Cardiac muscle cell (in vitro differentiated cells and primary cell): Measurements from ENCODE around the gene TMPRSS2. TPM values are rescaled to one million over a fixed set of nuclear protein-coding genes. Genes with fewer than 3 reads are reported as not detected.

ENCODE experiments used
- DNase-seq, 2 donors: peaks; one replicate each; pipeline versions ENCODE4 v3.0.0 to v3.0.0-alpha.2; 2010 to 2017; ENCODE audit warnings: low read depth in 1 of 2, low spot score in 1 of 2
- H3K27ac ChIP-seq: fragments of 200-600 bp; sonication (generic); 2 replicates; pipeline ENCODE4 v1.5.1; 2016
- H3K27me3 ChIP-seq: fragments of 200-600 bp; sonication (generic); 2 replicates; pipeline ENCODE4 v1.6.0; 2016; ENCODE audit warnings: control low read depth
- H3K36me3 ChIP-seq: fragments of 200-600 bp; sonication (generic); 2 replicates; pipeline ENCODE4 v1.5.1; 2016; ENCODE audit warnings: control low read depth
- H3K4me1 ChIP-seq: fragments of 200-600 bp; sonication (generic); 2 replicates; pipeline ENCODE4 v1.8.1; 2017; ENCODE audit warnings: low read depth, mild to moderate bottlenecking, mixed run types
- H3K4me3 ChIP-seq: fragments of 200-600 bp; sonication (generic); 2 replicates; pipeline ENCODE4 v1.5.1; 2016; ENCODE audit warnings: mild to moderate bottlenecking
- H3K9me3 ChIP-seq: fragments of 200-600 bp; sonication (generic); 2 replicates; pipeline ENCODE4 v1.5.1; 2017; ENCODE audit warnings: low read depth, mild to moderate bottlenecking, control low read depth
- CTCF ChIP-seq: IDR thresholded peaks from 2 replicates; pipeline ENCODE4 v1.5.1; 2012; ENCODE audit warnings: low read depth, mild to moderate bottlenecking, low read length
- polyA plus RNA-seq: library from polyadenylated mRNA; unstranded; fragments of >200 nt; fragmentation: Nextera tagmentation; extraction: Ambion mirVana; gene quantifications from 2 replicates; pipeline ENCODE4 v1.2.1, GENCODE V29; 2016
- total RNA-seq: library from RNA; depleted of rRNA; stranded (reverse); fragments of >200 nt; gene quantifications from 2 replicates; pipeline ENCODE4 v1.2.3, GENCODE V29; 2016

The TMPRSS2 gene
- total and polyA plus RNA-seq, 2 experiments from 2014 or later = not detected

- peaks cover 29% of the 10 kb centered on the region for H3K27me3 ChIP-seq
- no peaks in the 10 kb centered on the region for H3K36me3 ChIP-seq
- no peak overlapping the region for H3K4me3 ChIP-seq
- H3K9me3 ChIP-seq = no peaks in the 10 kb centered on the region
- no peak for DNase-seq
- TF ChIP-seq CTCF = no peak
- H3K4me1 ChIP-seq = no peaks in the 10 kb centered on the region
- H3K27ac ChIP-seq = no peak overlapping the region
Measured at GRCh38 chr21:41432562-41433460, 75.1 kb downstream of the TMPRSS2 start.

- no peak overlapping the region for H3K27ac ChIP-seq
- DNase-seq = no peak
- TF ChIP-seq CTCF = no peak
- H3K9me3 ChIP-seq = no peaks in the 10 kb centered on the region
- H3K36me3 ChIP-seq = no peaks in the 10 kb centered on the region
- no peaks in the 10 kb centered on the region for H3K4me1 ChIP-seq
- peaks cover 38% of the 10 kb centered on the region for H3K27me3 ChIP-seq
- H3K4me3 ChIP-seq = no peak overlapping the region
Measured at GRCh38 chr21:41431788-41432548, 76.0 kb downstream of the TMPRSS2 start.

DNA sequence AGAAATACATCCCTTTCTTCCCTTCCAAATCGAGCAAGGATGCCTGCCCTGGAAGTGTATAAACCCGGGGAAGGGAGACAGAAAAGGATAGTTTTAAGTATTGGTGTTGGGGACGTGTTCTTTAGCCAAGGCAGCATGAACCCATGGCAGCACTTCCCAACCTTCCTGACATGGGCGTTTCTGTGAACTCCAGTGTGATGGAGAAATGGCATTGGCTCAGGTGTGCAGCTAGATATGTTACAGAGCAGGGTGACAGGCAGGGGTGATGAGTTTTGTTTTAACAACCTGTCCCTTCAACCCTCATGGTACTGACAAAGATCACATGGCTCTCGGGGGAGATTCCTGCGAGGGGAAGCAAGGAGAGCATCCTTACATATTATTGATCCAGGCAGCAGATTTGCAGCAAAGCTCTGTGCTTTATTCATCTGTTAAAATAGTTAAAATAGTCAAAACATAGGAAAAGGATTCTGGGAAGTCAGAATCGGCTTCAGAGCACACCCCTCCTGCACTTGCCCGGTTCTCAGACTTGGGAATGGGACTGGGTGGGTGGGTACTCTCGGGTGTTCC is 78.0 kb downstream of the TMPRSS2 start:
- Histone ChIP-seq H3K27me3 (peaks cover 57% of the 10 kb centered on the region), H3K4me3 (no peak overlapping the region), H3K27ac (no peak overlapping the region), H3K36me3 (no peaks in the 10 kb centered on the region), H3K4me1 (no peaks in the 10 kb centered on the region), H3K9me3 (no peaks in the 10 kb centered on the region)
- TF ChIP-seq CTCF = no peak
- DNase-seq = no peak

- Histone ChIP-seq H3K36me3 (no peaks in the 10 kb centered on the region), H3K9me3 (no peaks in the 10 kb centered on the region), H3K4me3 (no peak overlapping the region), H3K27me3 (peaks cover 64% of the 10 kb centered on the region), H3K4me1 (no peaks in the 10 kb centered on the region), H3K27ac (no peak overlapping the region)
- no peak for DNase-seq
- no peak for TF ChIP-seq CTCF
Measured at GRCh38 chr21:41429305-41429704, 78.7 kb downstream of the TMPRSS2 start.

DNA sequence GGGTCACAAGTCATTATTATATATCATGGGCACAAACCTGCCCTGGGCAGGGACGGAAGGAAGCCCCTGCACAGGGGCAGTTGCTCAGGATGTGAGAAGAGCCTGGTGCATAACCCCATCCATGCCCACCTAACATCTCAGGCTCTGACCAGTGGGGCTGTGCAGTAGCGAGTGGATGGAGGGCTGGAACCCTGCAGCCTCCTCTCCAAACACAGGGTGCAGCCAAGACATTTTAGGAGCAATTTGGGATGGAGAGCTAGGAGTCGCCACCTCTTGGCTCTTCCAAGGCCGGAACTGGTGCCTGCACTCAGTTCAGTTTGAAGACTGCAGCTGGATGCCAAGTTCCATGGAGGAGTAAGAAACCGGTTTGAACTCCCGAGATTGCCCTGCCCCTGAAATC is 79.1 kb downstream of the TMPRSS2 start:
- no peak overlapping the region for H3K4me3 ChIP-seq
- H3K36me3 ChIP-seq = no peaks in the 10 kb centered on the region
- no peak for DNase-seq
- H3K27me3 ChIP-seq = peaks cover 69% of the 10 kb centered on the region
- no peaks in the 10 kb centered on the region for H3K9me3 ChIP-seq
- no peak for TF ChIP-seq CTCF
- H3K4me1 ChIP-seq = no peaks in the 10 kb centered on the region
- no peak overlapping the region for H3K27ac ChIP-seq
